ENCODE data around the gene TSC1.

Gene TSC1

GRCh38 chr9:132876849-132877248 lies 67.6 kb downstream of the TSC1 start:
- DNase-seq (ENCODE audit: low spot score), result no peak
- ChIA-PET CTCF (interaction anchor here (0.7 to 1.6 kb wide), 2 partner anchors 25 to 759 kb away, joined by 3 to 5 read pairs; no protein-coding TSS in a partner anchor), POLR2A (ENCODE audit: low non-redundant PET) (no interaction called here)
- TF ChIP-seq CTCF (conservative IDR thresholded peaks at IDR 0.05; ENCODE audit: low read depth), result no peak
- H3K27ac ChIP-seq, result no peak overlapping the region

GRCh38 chr9:132875159-132875558 lies 69.3 kb downstream of the TSC1 start:
- H3K27ac ChIP-seq, result no peak overlapping the region
- no peak for TF ChIP-seq CTCF (conservative IDR thresholded peaks at IDR 0.05; ENCODE audit: low read depth)
- POLR2A ChIA-PET (ENCODE audit: low non-redundant PET), result no interaction called here
- CTCF ChIA-PET, result no interaction called here
- no peak for DNase-seq (ENCODE audit: low spot score)

- POLR2A ChIA-PET (ENCODE audit: low non-redundant PET), result no interaction called here
- CTCF ChIA-PET, result interaction anchor here (2.6 kb wide), 1 partner anchor 29 kb away, joined by 9 read pairs; no protein-coding TSS in a partner anchor
- no peak overlapping the region for H3K27ac ChIP-seq
- TF ChIP-seq CTCF (conservative IDR thresholded peaks at IDR 0.05; ENCODE audit: low read depth), result no peak
- DNase-seq (ENCODE audit: low spot score), result no peak
Measured at GRCh38 chr9:132873403-132873802, 71.0 kb downstream of the TSC1 start.

- no peak for DNase-seq (ENCODE audit: low spot score)
- no peak overlapping the region for H3K27ac ChIP-seq
- CTCF ChIA-PET, result no interaction called here
- no peak for TF ChIP-seq CTCF (conservative IDR thresholded peaks at IDR 0.05; ENCODE audit: low read depth)
- POLR2A ChIA-PET (ENCODE audit: low non-redundant PET), result no interaction called here
Measured at GRCh38 chr9:132869266-132869665, 75.2 kb downstream of the TSC1 start.

GRCh38 chr9:132866898-132867297 lies 77.5 kb downstream of the TSC1 start:
- ChIA-PET CTCF (no interaction called here), POLR2A (ENCODE audit: low non-redundant PET) (no interaction called here)
- no peak for TF ChIP-seq CTCF (conservative IDR thresholded peaks at IDR 0.05; ENCODE audit: low read depth)

GRCh38 chr9:132864691-132865090 lies 79.7 kb downstream of the TSC1 start:
- no peak for DNase-seq (ENCODE audit: low spot score)
- POLR2A ChIA-PET (ENCODE audit: low non-redundant PET), result no interaction called here
- CTCF ChIA-PET, result no interaction called here
- no peak overlapping the region for H3K27ac ChIP-seq
- TF ChIP-seq CTCF (conservative IDR thresholded peaks at IDR 0.05; ENCODE audit: low read depth), result no peak

More at GRCh38 chr9:132866898-132867297, 77.5 kb downstream of the TSC1 start:
- H3K27ac ChIP-seq, result no peak overlapping the region
- no peak for DNase-seq (ENCODE audit: low spot score)

- TF ChIP-seq CTCF (conservative IDR thresholded peaks at IDR 0.05; ENCODE audit: low read depth), result no peak
- POLR2A ChIA-PET (ENCODE audit: low non-redundant PET), result no interaction called here
- no peak for DNase-seq (ENCODE audit: low spot score)
- no peak overlapping the region for H3K27ac ChIP-seq
- CTCF ChIA-PET, result no interaction called here
Measured at GRCh38 chr9:132864277-132864676, 80.1 kb downstream of the TSC1 start.

Measured in RWPE1 (cell line).